H9 (cell line): ENCODE results near the gene GPC6. TPM values are rescaled to one million over a fixed set of nuclear protein-coding genes. Genes with fewer than 3 reads are reported as not detected.

Experiments used
- DNase-seq: peaks from one replicate; pipeline ENCODE4 v3.0.0-alpha.2; 2017
- H2AFZ ChIP-seq: one replicate; pipeline ENCODE4 v1.6.1; 2013; ENCODE audit warnings: mild to moderate bottlenecking, low read length, control low read depth, moderate library complexity
- H2AK5ac ChIP-seq: 2 replicates; pipeline ENCODE4 v1.6.1; 2013; ENCODE audit warnings: low read length, control low read depth, mixed read lengths; ENCODE audit not compliant: insufficient read length
- H2BK120ac ChIP-seq: one replicate; pipeline ENCODE4 v1.6.1; 2013; ENCODE audit warnings: low read depth, mild to moderate bottlenecking, low read length, control low read depth, inconsistent platforms; ENCODE audit not compliant: poor library complexity, severe bottlenecking
- H2BK12ac ChIP-seq: 2 replicates; pipeline ENCODE4 v1.6.1; 2013; ENCODE audit warnings: low read length, control low read depth, mixed read lengths, low read depth; ENCODE audit not compliant: insufficient read length
- H2BK15ac ChIP-seq: 2 replicates; pipeline ENCODE4 v1.6.1; 2013; ENCODE audit warnings: low read depth, low read length, control low read depth
- H2BK20ac ChIP-seq: one replicate; pipeline ENCODE4 v1.6.1; 2013; ENCODE audit warnings: low read depth, mild to moderate bottlenecking, low read length, control low read depth, inconsistent platforms; ENCODE audit not compliant: poor library complexity, severe bottlenecking
- H2BK5ac ChIP-seq: 2 replicates; pipeline ENCODE4 v1.6.1; 2013; ENCODE audit warnings: low read length, control low read depth, mixed read lengths; ENCODE audit not compliant: insufficient read length
- H3K14ac ChIP-seq: 2 replicates; pipeline ENCODE4 v1.6.1; 2013; ENCODE audit warnings: low read length, control low read depth; ENCODE audit not compliant: insufficient read depth
- H3K18ac ChIP-seq: 2 replicates; pipeline ENCODE4 v1.6.1; 2013; ENCODE audit warnings: low read depth, mild to moderate bottlenecking, mixed read lengths, low read length, control low read depth; ENCODE audit not compliant: insufficient read length
- H3K23ac ChIP-seq: 2 replicates; pipeline ENCODE4 v1.6.1; 2013; ENCODE audit warnings: low read length, control low read depth, mixed read lengths, low read depth; ENCODE audit not compliant: insufficient read length
- H3K23me2 ChIP-seq: 2 replicates; pipeline ENCODE4 v1.6.1; 2013; ENCODE audit warnings: low read depth, mild to moderate bottlenecking, mixed read lengths, low read length, control low read depth; ENCODE audit not compliant: insufficient read length, poor library complexity, severe bottlenecking
- H3K27ac ChIP-seq: 2 replicates; pipeline ENCODE4 v1.5.1; 2013; ENCODE audit warnings: low read length, control low read depth, mixed read lengths, low read depth; ENCODE audit not compliant: insufficient read length
- H3K27me3 ChIP-seq: 2 replicates; pipeline ENCODE4 v1.6.1; 2013; ENCODE audit warnings: low read length, control low read depth, inconsistent platforms; ENCODE audit not compliant: insufficient read depth
- H3K4ac ChIP-seq: 2 replicates; pipeline ENCODE4 v1.6.1; 2013; ENCODE audit warnings: low read depth, mild to moderate bottlenecking, control low read depth, inconsistent platforms, low read length, moderate library complexity
- H3K4me1 ChIP-seq: 2 replicates; pipeline ENCODE4 v1.6.1; 2013; ENCODE audit warnings: low read length, control low read depth, inconsistent platforms; ENCODE audit not compliant: insufficient read depth
- H3K4me2 ChIP-seq: 2 replicates; pipeline ENCODE4 v1.6.1; 2013; ENCODE audit warnings: low read length, control low read depth, mixed read lengths; ENCODE audit not compliant: insufficient read length, insufficient read depth
- H3K56ac ChIP-seq: 2 replicates; pipeline ENCODE4 v1.6.1; 2013; ENCODE audit warnings: low read depth, mild to moderate bottlenecking, mixed read lengths, low read length, control low read depth; ENCODE audit not compliant: insufficient read length
- H3K79me1 ChIP-seq: 2 replicates; pipeline ENCODE4 v1.6.1; 2013; ENCODE audit warnings: low read depth, mild to moderate bottlenecking, moderate library complexity, low read length, control low read depth, inconsistent platforms; ENCODE audit not compliant: insufficient read depth, poor library complexity, severe bottlenecking
- H3K79me2 ChIP-seq: 2 replicates; pipeline ENCODE4 v1.6.1; 2013; ENCODE audit warnings: low read length, control low read depth, inconsistent platforms; ENCODE audit not compliant: insufficient read depth
- H3K9ac ChIP-seq: 2 replicates; pipeline ENCODE4 v1.6.1; 2013; ENCODE audit warnings: low read length, control low read depth, mixed read lengths; ENCODE audit not compliant: insufficient read length; ENCODE audit errors: extremely low read depth
- H3K9me3 ChIP-seq: one replicate; pipeline ENCODE4 v1.6.1; 2013; ENCODE audit warnings: low read depth, low read length, inconsistent platforms; ENCODE audit not compliant: control insufficient read depth
- H3T11ph ChIP-seq: one replicate; pipeline ENCODE4 v1.6.1; 2013; ENCODE audit warnings: mild to moderate bottlenecking, low read length, control low read depth, inconsistent platforms
- H4K20me1 ChIP-seq: one replicate; pipeline ENCODE4 v1.6.1; 2013; ENCODE audit not compliant: control insufficient read depth, insufficient read length, insufficient read depth
- H4K5ac ChIP-seq: 2 replicates; pipeline ENCODE4 v1.6.1; 2013; ENCODE audit warnings: low read depth, mild to moderate bottlenecking, mixed read lengths, low read length, control low read depth; ENCODE audit not compliant: insufficient read length
- H4K8ac ChIP-seq: replicated peaks from 2 replicates; pipeline ENCODE4 v1.6.1; 2013; ENCODE audit warnings: low read length, control low read depth, mixed read lengths, low read depth; ENCODE audit not compliant: insufficient read length
- H4K91ac ChIP-seq: 2 replicates; pipeline ENCODE4 v1.6.1; 2013; ENCODE audit warnings: low read depth, mild to moderate bottlenecking, moderate library complexity, mixed read lengths, low read length, control low read depth; ENCODE audit not compliant: insufficient read length
- H3K27ac Mint-ChIP-seq, 3 experiments: 2 replicates in 2 of 3; 3 replicates in 1 of 3; pipeline ENCODE4 v1.8.0; 2020 to 2021; ENCODE audit warnings: mixed read lengths in 3 of 3, mild to moderate bottlenecking in 1 of 3, moderate library complexity in 1 of 3
- H3K27me3 Mint-ChIP-seq: 2 replicates; pipeline ENCODE4 v1.8.0; 2021; ENCODE audit warnings: low read depth, mild to moderate bottlenecking, moderate library complexity, mixed read lengths
- H3K36me3 Mint-ChIP-seq, 3 experiments: 2 replicates in 2 of 3; 3 replicates in 1 of 3; pipeline ENCODE4 v1.8.0; 2020 to 2021; ENCODE audit warnings: low read depth in 3 of 3, mixed read lengths in 3 of 3; ENCODE audit not compliant: insufficient read depth in 1 of 3
- H3K4me1 Mint-ChIP-seq, 2 experiments: 2 replicates each; pipeline ENCODE4 v1.8.0; 2020; ENCODE audit warnings: mixed read lengths in 2 of 2
- H3K4me3 Mint-ChIP-seq, 2 experiments: 2 replicates in 1 of 2; 3 replicates in 1 of 2; pipeline ENCODE4 v1.8.0; 2020 to 2021; ENCODE audit warnings: mild to moderate bottlenecking in 2 of 2, mixed read lengths in 2 of 2, moderate library complexity in 1 of 2
- H3K9me3 Mint-ChIP-seq, 2 experiments: 2 replicates in 1 of 2; 3 replicates in 1 of 2; pipeline ENCODE4 v1.8.0; 2020; ENCODE audit warnings: mild to moderate bottlenecking in 2 of 2, mixed read lengths in 2 of 2, moderate library complexity in 1 of 2
- WGBS: extraction: QIAGEN DNeasy Blood & Tissue Kit; methylation state at CpG from one replicate; pipeline ENCODE4 v1.1.7; 2013; ENCODE audit warnings: missing lambda C conversion rate, low lambda C conversion rate, mixed read lengths; ENCODE audit not compliant: insufficient read length; ENCODE audit errors: extremely low coverage; 5-methylcytosine and 5-hydroxymethylcytosine counted together
- total RNA-seq: library from RNA; stranded (reverse); gene quantifications from 2 replicates; pipeline ENCODE4 v1.2.1, GENCODE V29; 2021
- TF ChIP-seq, protein P1 (sequence below): fragments of 200-600 bp; sonication (generic); conservative IDR thresholded peaks from 3 replicates; pipeline ENCODE4 v1.8.0; 2021; ENCODE audit warnings: antibody characterized with exemption, mild to moderate bottlenecking

Gene GPC6
- total RNA-seq, 1 experiment from 2014 or later, result 15.6 TPM

DNA sequence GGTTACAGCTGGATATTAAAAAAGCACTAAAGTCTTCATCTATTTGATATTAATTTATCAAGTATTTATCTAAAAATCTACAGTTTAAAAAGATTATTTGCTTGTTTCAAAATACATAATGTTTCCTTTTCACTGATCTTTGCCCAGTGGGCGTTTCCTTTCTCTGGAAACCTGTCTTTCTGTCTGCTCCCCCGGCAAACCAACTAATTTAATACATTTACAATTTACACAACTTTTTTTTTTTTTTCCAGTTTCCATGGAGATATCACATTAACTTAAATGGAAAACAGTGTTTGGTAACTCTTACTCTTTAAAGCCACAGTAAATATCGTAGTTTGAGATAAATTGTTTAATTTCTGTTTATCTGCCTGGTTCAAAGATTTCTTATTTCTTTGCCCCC is 5.3 kb downstream of the GPC6 start:
- Histone ChIP-seq H3K9ac (no peak overlapping the region), H2BK20ac (no peak overlapping the region), H3K27me3 (no peaks in the 10 kb centered on the region), H3K9me3 (no peaks in the 10 kb centered on the region), H3K4ac (no peak overlapping the region), H4K5ac (no peak overlapping the region), H3K79me2 (peaks cover 7% of the 10 kb centered on the region; the same call in 1 of the 2 replicates), H4K91ac (no peak overlapping the region), H2BK5ac (no peak overlapping the region), H4K8ac (no peak overlapping the region), H3T11ph (no peak overlapping the region), H2BK120ac (no peak overlapping the region), H3K14ac (no peak overlapping the region), H3K18ac (no peak overlapping the region), H3K23me2 (peaks cover 11% of the 10 kb centered on the region), H3K27ac (no peak overlapping the region), H3K4me2 (no peak overlapping the region), H2BK15ac (no peak overlapping the region), H3K56ac (no peak overlapping the region), H2AK5ac (no peak overlapping the region), H3K79me1 (no peaks in the 10 kb centered on the region), H2BK12ac (no peak overlapping the region), H2AFZ (no peak overlapping the region), H4K20me1 (no peaks in the 10 kb centered on the region), H3K4me1 (peaks cover 3% of the 10 kb centered on the region; the same call in 1 of the 2 replicates), H3K23ac (no peak overlapping the region)
- Mint-ChIP-seq H3K4me3 (no peak overlapping the region), H3K4me1 (peaks cover 58 to 64% of the 10 kb centered on the region in 2 experiments), H3K27ac (no peak overlapping the region), H3K9me3 (peaks cover 0 to 2% of the 10 kb centered on the region in 2 experiments; a peak in 3 of 5 replicates), H3K36me3 (peaks cover 3 to 4% (median 3%) of the 10 kb centered on the region in 3 experiments; a peak in 6 of 7 replicates), H3K27me3 (peaks cover 3% of the 10 kb centered on the region; the same call in 1 of the 2 replicates)
- no peak for DNase-seq
- no CpG with 5 or more reads among the region's 3 CpGs for WGBS
- TF ChIP-seq, protein P1, sequence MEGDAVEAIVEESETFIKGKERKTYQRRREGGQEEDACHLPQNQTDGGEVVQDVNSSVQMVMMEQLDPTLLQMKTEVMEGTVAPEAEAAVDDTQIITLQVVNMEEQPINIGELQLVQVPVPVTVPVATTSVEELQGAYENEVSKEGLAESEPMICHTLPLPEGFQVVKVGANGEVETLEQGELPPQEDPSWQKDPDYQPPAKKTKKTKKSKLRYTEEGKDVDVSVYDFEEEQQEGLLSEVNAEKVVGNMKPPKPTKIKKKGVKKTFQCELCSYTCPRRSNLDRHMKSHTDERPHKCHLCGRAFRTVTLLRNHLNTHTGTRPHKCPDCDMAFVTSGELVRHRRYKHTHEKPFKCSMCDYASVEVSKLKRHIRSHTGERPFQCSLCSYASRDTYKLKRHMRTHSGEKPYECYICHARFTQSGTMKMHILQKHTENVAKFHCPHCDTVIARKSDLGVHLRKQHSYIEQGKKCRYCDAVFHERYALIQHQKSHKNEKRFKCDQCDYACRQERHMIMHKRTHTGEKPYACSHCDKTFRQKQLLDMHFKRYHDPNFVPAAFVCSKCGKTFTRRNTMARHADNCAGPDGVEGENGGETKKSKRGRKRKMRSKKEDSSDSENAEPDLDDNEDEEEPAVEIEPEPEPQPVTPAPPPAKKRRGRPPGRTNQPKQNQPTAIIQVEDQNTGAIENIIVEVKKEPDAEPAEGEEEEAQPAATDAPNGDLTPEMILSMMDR, result no peak
